ENCODE results near the gene RAI1.
"Not testable (repeated sequence)": the region's sequence is repeated elsewhere in the genome, so short reads cannot be mapped to it uniquely, and the experiment has no call there.

GRCh38 chr17:17635537-17636271 lies 45.6 kb upstream of the RAI1 start:
- not testable (repeated sequence) for TF ChIP-seq CTCF (conservative IDR thresholded peaks at IDR 0.05; ENCODE audit: low read depth, low read length); EZH2 (IDR thresholded peaks at IDR 0.05; ENCODE audit: borderline replicate concordance, low read depth, low read length, poor library complexity, severe bottlenecking)
